ENCODE results near the gene RNF141. TPM values are rescaled to one million over a fixed set of nuclear protein-coding genes. Genes with fewer than 3 reads are reported as not detected.

The RNF141 gene
- total and polyA plus RNA-seq, 2 of the 13 experiments (the other 11 are each of a cell fraction or from before 2014, with no cell fraction given), result 9.3 to 22.4 TPM

GRCh38 chr11:10494636-10495463 is 46.1 kb downstream of the RNF141 start (continued):
- TF ChIP-seq ZNF574 (CRISPR knock-in tag; IDR thresholded peaks at IDR 0.05) (no peak), MTF2 (CRISPR knock-in tag; IDR thresholded peaks at IDR 0.05; ENCODE audit: borderline replicate concordance) (no peak), ZNF432 (CRISPR knock-in tag; IDR thresholded peaks at IDR 0.05; ENCODE audit: borderline replicate concordance) (no peak), IRF2 (CRISPR knock-in tag; IDR thresholded peaks at IDR 0.05) (no peak)

DNA sequence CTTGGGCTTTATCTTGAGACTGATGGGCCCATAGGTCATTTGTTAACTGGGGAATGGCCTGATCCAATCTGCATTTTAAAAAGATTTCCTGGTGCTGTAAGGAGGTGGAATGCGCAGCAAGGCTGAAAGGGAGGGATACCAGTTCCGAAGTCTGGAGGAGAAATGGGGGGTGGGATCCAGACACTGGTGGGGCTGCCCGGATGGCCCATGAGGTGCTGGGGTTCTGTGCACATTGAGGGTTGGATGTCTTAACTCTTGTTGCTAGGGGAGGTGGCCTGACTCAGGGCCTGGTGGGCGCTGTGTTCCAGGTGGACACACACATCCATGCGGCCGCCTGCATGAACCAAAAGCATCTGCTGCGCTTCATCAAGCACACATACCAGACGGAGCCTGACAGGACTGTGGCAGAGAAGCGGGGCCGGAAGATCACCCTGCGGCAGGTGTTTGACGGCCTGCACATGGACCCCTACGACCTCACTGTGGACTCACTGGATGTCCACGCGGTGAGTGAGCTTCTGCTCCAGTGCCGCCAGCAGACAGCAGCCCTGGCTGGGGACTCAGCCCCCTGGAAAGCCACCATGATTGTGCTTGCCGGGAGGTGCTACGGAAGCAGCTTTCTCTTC is 47.8 kb downstream of the RNF141 start:
- ATAC-seq, result no peak
- H3K4me1 ChIP-seq (ENCODE audit: insufficient read depth, low read length), result peaks cover 21% of the 10 kb centered on the region
- CTCF ChIA-PET (ENCODE audit: low intra/inter-chr PET ratio, low total read pairs), result no interaction called here
- in situ Hi-C loops (cut with HindIII; ENCODE audit: extremely low pct_ligation_motif_present, low pct_unique_long_range_greater_than_20kb), result no loop called here
- H3K36me3 ChIP-seq (replicated peaks in 1 of 2; ENCODE audit: control insufficient read depth in 1 of 2, insufficient read depth in 2 of 2, low read length in 2 of 2), result no peaks in the 10 kb centered on the region
- DNase-seq (ENCODE audit: low spot score), result no peak
- intact Hi-C loops (cut with micrococcal nuclease; ENCODE audit: unreplicated experiment), result no loop called here
- H3K9me3 ChIP-seq (ENCODE audit: low read length), result no peaks in the 10 kb centered on the region
- POLR2A ChIA-PET, result no interaction called here
- no peak overlapping the region for H3K4me2 ChIP-seq (ENCODE audit: low read depth, low read length)
- no TSS peak for BruUV-seq (replicated peaks)
- H3K9ac ChIP-seq (ENCODE audit: insufficient read depth, low read depth, low read length), result no peak overlapping the region
- no peak for FAIRE-seq
- no peak overlapping the region for H2AFZ ChIP-seq (ENCODE audit: low read length)
- H3K27ac ChIP-seq (ENCODE audit: extremely low read length, insufficient read depth, low read length), result no peak overlapping the region
- no peaks in the 10 kb centered on the region for H4K20me1 ChIP-seq (ENCODE audit: insufficient read depth, low read length)
- no peak overlapping the region for H3K4me3 ChIP-seq (replicated peaks in 1 of 3; ENCODE audit: insufficient read depth in 1 of 3, low read depth in 2 of 3, low read length in 3 of 3)
- WGBS (ENCODE audit: low lambda C conversion rate), result 90% methylated on average over 10 of the region's 18 CpGs
- no peaks in the 10 kb centered on the region for H3K79me2 ChIP-seq (ENCODE audit: insufficient read depth, low read length)
- H3K27me3 ChIP-seq (ENCODE audit: control insufficient read depth in 1 of 2, insufficient read depth in 2 of 2, low read length in 2 of 2), result no peaks in the 10 kb centered on the region
- TF ChIP-seq TCF7 (IDR thresholded peaks at IDR 0.05; ENCODE audit: low read depth), result no peak
- no peak for TF ChIP-seq ZBTB42 (CRISPR knock-in tag; IDR thresholded peaks at IDR 0.05)
- TF ChIP-seq ATF4 (CRISPR knock-in tag; IDR thresholded peaks at IDR 0.05), result no peak
- TF ChIP-seq EEA1 (CRISPR knock-in tag; IDR thresholded peaks at IDR 0.05; ENCODE audit: borderline replicate concordance), result no peak
- TF ChIP-seq ZNF672 (CRISPR knock-in tag; IDR thresholded peaks at IDR 0.05), result no peak
- no peak for TF ChIP-seq GLMP (CRISPR knock-in tag; IDR thresholded peaks at IDR 0.05; ENCODE audit: borderline replicate concordance)
- TF ChIP-seq ZNF256 (CRISPR knock-in tag; conservative IDR thresholded peaks at IDR 0.05), result no peak
- no peak for TF ChIP-seq ZNF556 (CRISPR knock-in tag; IDR thresholded peaks at IDR 0.05; ENCODE audit: borderline replicate concordance)
- no peak for TF ChIP-seq SRY (CRISPR knock-in tag; IDR thresholded peaks at IDR 0.05)
- no peak for TF ChIP-seq POLR2AphosphoS2 (IDR thresholded peaks at IDR 0.05; ENCODE audit: low read depth, low read length)
- no peak for TF ChIP-seq ATM (IDR thresholded peaks at IDR 0.05; ENCODE audit: borderline replicate concordance)
- TF ChIP-seq ZNF883 (CRISPR knock-in tag; IDR thresholded peaks at IDR 0.05; ENCODE audit: not compliant biosample characterization), result no peak
